ENCODE data around the gene HOXD13.

The HOXD13 gene

GRCh38 chr2:176096986-176097819, 4.7 kb downstream of the HOXD13 start:
- peak; percentile 80 for TF ChIP-seq CTCF (conservative IDR thresholded peaks at IDR 0.05; ENCODE audit: low read length)
- DNase-seq (ENCODE audit: low read depth), result peak; percentile 56
- peak overlapping the region; percentile 58 for H3K4me3 ChIP-seq (ENCODE audit: low read length)

- no peak for TF ChIP-seq CTCF (conservative IDR thresholded peaks at IDR 0.05; ENCODE audit: low read length)
- DNase-seq (ENCODE audit: low read depth), result no peak
- no peak overlapping the region; the same call in 1 of the 2 replicates for H3K4me3 ChIP-seq (ENCODE audit: low read length)
Measured at GRCh38 chr2:176097820-176098365, 5.4 kb downstream of the HOXD13 start.

- TF ChIP-seq CTCF (conservative IDR thresholded peaks at IDR 0.05; ENCODE audit: low read length), result no peak
- H3K4me3 ChIP-seq (ENCODE audit: low read length), result no peak overlapping the region
- no peak for DNase-seq (ENCODE audit: low read depth)
Measured at GRCh38 chr2:176098366-176099158, 6.0 kb downstream of the HOXD13 start.

- H3K4me3 ChIP-seq (ENCODE audit: low read length), result no peak overlapping the region
- TF ChIP-seq CTCF (conservative IDR thresholded peaks at IDR 0.05; ENCODE audit: low read length), result no peak
- no peak for DNase-seq (ENCODE audit: low read depth)
Measured at GRCh38 chr2:176099159-176099727, 6.7 kb downstream of the HOXD13 start.

- no peak for DNase-seq (ENCODE audit: low read depth)
- H3K4me3 ChIP-seq (ENCODE audit: low read length), result no peak within 1 kb of the TSS
- TF ChIP-seq CTCF (conservative IDR thresholded peaks at IDR 0.05; ENCODE audit: low read length), result no peak
Measured at GRCh38 chr2:176099728-176100546, 7.4 kb downstream of the HOXD13 start, which contains the start of gene HOXD12. TSS of gene HOXD12 (plus strand) at chr2:176099795. CDS start at chr2:176099802, 7 bp downstream.

GRCh38 chr2:176100547-176101140, 8.1 kb downstream of the HOXD13 start:
- TF ChIP-seq CTCF (conservative IDR thresholded peaks at IDR 0.05; ENCODE audit: low read length), result no peak
- DNase-seq (ENCODE audit: low read depth), result no peak
- no peak overlapping the region for H3K4me3 ChIP-seq (ENCODE audit: low read length)
